Activated T-helper 17 cell treated with anti-CD3 and anti-CD28 coated beads, Interleukin-2, amount 50 U/mL, for 72 hours (primary cell): ENCODE measurements around the gene RAB25. TPM values are rescaled to one million over a fixed set of nuclear protein-coding genes. Genes with fewer than 3 reads are reported as not detected.
A peak's percentile ranks its signal among the peaks of the same experiment; 100 is the strongest.
"Not testable (repeated sequence)": the region's sequence is repeated elsewhere in the genome, so short reads cannot be mapped to it uniquely, and the experiment has no call there.

Experiments
- ATAC-seq: fragments of 150-1000 bp; cut with Tn5 transposase; replicated peaks from 2 replicates; pipeline ENCODE4 v1.10.0; 2021; ENCODE audit warnings: mild to moderate bottlenecking, moderate library complexity
- H3K27ac Mint-ChIP-seq: one replicate; pipeline ENCODE4 v1.8.0; 2022; ENCODE audit warnings: mixed read lengths
- H3K27me3 Mint-ChIP-seq: one replicate; pipeline ENCODE4 v1.8.0; 2022; ENCODE audit warnings: mixed read lengths
- H3K36me3 Mint-ChIP-seq: one replicate; pipeline ENCODE4 v1.8.0; 2022; ENCODE audit warnings: low read depth, mild to moderate bottlenecking, mixed read lengths
- H3K4me1 Mint-ChIP-seq: one replicate; pipeline ENCODE4 v1.8.0; 2022; ENCODE audit warnings: mixed read lengths
- H3K4me3 Mint-ChIP-seq: one replicate; pipeline ENCODE4 v1.8.0; 2022; ENCODE audit warnings: mild to moderate bottlenecking, mixed read lengths
- H3K9me3 Mint-ChIP-seq: one replicate; pipeline ENCODE4 v1.8.0; 2022; ENCODE audit warnings: mixed read lengths
- total RNA-seq, 2 donors: library from RNA; stranded (reverse); gene quantifications; one replicate each; pipeline ENCODE4 v1.2.3, GENCODE V29; 2022

The RAB25 gene
- total RNA-seq, 2 donors from 2014 or later, result 0.43 to 1.2 TPM

DNA sequence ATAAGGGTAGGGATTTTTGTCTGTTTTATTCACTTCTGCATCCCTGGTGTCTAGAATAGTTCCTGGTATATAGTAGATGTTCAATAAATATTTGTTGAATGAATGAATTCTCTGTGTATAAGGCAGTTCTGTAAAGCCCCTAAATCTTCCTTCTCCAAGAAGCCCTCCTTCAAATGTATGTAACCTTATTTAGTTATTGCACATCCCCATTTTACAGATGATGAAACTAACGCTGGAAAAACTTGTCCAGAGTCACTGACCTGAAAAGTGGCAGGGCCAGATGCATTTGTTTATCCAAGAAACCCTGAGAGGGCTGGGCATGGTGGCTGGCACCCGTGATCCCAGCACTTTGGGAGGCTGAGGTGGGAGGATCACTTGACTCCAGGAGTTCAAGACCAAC lies 49.3 kb downstream of the RAB25 start:
- H3K36me3 Mint-ChIP-seq, result peaks cover 12% of the 10 kb centered on the region
- ATAC-seq, result no peak
- H3K27ac Mint-ChIP-seq, result peak overlapping the region; percentile 32
- H3K27me3 Mint-ChIP-seq, result no peaks in the 10 kb centered on the region
- no peak overlapping the region for H3K4me3 Mint-ChIP-seq
- no peaks in the 10 kb centered on the region for H3K9me3 Mint-ChIP-seq
- H3K4me1 Mint-ChIP-seq, result peaks cover 12% of the 10 kb centered on the region

DNA sequence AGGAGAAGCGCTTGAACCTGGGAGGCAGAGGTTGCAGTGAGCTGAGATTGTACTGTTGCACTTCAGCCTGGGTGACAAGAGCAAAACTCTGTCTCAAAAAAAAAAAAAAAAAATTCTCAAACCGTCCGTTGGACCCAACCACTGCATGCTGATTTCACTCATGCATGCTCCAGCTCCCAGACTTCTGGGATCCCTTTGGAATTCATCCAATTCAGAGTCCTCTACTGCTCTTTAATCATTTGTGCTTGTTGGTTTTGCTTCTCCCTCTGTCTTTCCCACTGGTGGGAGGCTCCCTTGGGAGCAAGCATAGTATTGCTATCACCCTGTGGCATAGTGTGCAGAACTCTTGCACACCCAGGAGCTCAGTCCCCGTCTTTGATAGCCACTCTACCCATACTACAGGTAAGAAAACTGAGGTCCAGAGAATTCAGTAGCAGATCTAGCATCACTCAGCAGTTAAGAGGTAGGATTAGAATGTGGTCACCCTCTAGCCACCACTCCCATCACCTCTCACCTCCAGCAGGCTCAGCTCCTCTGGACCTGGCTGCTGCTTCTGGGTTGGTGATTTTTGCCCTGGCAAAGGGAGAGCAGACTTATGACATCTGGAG lies 50.5 kb downstream of the RAB25 start:
- Mint-ChIP-seq H3K4me1 (peaks cover 17% of the 10 kb centered on the region), H3K9me3 (no peaks in the 10 kb centered on the region), H3K27me3 (no peaks in the 10 kb centered on the region), H3K27ac (peak overlapping the region; percentile 28), H3K4me3 (no peak overlapping the region), H3K36me3 (peaks cover 24% of the 10 kb centered on the region)
- no peak for ATAC-seq

DNA sequence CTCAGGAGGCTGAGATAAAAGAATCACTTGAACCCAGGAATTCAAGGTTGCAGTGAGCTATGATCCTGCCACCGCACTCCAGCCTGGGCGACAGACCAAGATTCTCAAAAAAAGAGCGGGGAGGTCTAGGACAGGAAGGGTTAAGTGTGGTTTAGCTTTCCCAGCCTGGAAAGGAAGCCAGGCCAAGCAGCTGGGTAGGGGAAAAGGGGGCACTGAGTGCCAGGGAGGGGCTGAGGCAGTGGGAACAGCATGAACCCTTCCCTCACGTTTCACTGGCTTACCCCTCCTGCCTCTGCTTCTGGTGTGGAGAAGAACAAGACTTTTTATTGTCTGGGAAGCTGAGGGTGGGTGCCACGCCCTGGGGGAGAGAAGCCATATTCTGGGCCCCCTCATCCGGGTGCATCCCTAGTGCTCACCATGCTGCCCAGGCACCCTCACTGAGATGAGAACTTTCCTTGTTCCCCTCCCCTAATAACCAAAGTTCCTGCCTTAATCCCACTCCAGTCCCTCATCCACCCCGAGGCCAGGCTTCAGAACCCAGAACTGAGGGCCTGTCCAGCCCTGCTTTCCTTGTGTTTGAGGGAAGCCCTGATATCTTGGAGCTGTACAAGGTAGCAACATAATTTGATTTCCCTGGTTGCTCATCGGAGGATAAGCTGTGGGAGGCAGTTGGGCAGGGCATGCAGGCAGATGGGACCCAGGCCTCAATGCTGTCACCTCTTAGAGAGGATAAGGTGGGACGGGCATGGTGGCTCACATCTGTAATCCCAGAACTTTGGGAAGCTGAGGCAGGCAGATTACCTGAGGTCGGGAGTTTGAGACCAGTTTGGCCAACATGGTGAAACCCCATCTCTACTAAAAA lies 51.5 kb downstream of the RAB25 start:
- Mint-ChIP-seq H3K4me1 (peaks cover 13% of the 10 kb centered on the region), H3K36me3 (peaks cover 34% of the 10 kb centered on the region), H3K27me3 (no peaks in the 10 kb centered on the region), H3K4me3 (no peak overlapping the region), H3K27ac (peak overlapping the region; percentile 90), H3K9me3 (no peaks in the 10 kb centered on the region)
- no peak for ATAC-seq

DNA sequence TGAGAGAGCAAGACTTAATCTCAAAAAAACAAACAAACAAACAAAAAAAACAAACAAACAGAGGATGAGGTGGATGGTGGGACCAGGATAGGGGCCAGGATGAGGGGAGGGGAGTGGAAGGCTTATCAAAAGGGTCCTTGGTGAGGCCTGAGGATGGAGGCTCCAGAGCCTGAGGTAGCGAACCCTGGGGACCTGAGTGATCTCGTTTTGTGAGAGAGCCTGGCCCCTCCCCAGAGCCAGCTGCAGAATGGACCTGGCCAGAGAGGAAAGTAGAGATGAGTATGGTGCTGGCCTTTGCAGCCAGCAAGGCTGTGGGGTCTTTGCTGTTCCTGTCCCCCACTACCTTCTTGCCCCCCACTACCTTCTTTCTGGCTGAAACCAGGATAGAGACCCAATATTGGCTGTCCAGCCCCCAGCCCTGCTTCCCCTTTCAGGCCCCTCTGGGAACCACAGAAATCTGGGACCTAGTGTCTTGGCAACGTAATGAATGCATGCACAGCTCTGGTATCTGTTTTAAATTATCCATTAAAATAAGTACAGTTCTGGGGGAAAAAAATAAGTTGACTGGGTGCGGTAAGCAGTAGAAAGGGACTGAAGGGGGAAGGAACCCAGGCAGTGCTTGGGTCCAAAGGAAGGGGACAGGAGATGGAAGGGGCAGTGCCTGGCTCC lies 52.5 kb downstream of the RAB25 start:
- peaks cover 43% of the 10 kb centered on the region for H3K36me3 Mint-ChIP-seq
- H3K27me3 Mint-ChIP-seq, result no peaks in the 10 kb centered on the region
- ATAC-seq, result no peak
- H3K4me3 Mint-ChIP-seq, result peak overlapping the region; percentile 91
- no peaks in the 10 kb centered on the region for H3K9me3 Mint-ChIP-seq
- H3K4me1 Mint-ChIP-seq, result peaks cover 19% of the 10 kb centered on the region
- peak overlapping the region; percentile 90 for H3K27ac Mint-ChIP-seq

DNA sequence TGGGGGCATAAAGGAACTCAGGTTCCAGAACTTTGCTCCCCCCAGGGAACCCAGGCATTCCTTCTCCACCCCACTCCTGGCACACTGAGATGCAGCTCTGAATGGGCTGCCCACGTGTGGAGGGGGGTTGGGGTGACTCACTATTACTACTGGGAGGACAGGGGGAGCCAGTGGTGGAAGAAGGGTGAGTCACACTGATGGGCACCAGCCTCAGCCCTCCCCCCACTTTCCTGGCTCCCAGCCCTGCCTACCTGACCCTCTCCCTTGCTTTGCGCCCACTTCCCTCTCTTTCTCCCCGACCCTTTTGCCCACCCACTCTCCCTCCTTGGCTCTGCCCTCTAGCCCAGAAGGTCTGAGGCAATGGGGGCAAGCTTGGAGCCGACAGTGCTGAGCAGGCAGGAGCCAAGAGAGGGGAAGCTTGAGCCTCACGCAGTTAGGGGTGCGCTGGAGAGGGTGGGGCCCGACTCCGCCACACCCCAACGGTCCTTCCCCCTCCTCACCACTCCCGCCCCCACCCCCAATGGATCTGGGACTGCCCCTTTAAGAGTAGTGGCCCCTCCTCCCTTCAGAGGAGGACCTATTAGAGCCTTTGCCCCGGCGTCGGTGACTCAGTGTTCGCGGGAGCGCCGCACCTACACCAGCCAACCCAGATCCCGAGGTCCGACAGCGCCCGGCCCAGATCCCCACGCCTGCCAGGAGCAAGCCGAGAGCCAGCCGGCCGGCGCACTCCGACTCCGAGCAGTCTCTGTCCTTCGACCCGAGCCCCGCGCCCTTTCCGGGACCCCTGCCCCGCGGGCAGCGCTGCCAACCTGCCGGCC lies 53.4 kb downstream of the RAB25 start, which contains the start of gene LMNA:
Gene LMNA (plus strand): TSS at position 611 of the 818 bp plus-strand sequence. CDS start 208 bp downstream, outside the sequence.
- no peaks in the 10 kb centered on the region for H3K27me3 Mint-ChIP-seq
- no peaks in the 10 kb centered on the region for H3K9me3 Mint-ChIP-seq
- peaks cover 52% of the 10 kb centered on the region for H3K36me3 Mint-ChIP-seq
- peak within 1 kb of the TSS; percentile 91 for H3K4me3 Mint-ChIP-seq
- peak within 1 kb of the TSS; percentile 90 for H3K27ac Mint-ChIP-seq
- ATAC-seq, result peak; percentile 90
- H3K4me1 Mint-ChIP-seq, result peaks cover 21% of the 10 kb centered on the region

DNA sequence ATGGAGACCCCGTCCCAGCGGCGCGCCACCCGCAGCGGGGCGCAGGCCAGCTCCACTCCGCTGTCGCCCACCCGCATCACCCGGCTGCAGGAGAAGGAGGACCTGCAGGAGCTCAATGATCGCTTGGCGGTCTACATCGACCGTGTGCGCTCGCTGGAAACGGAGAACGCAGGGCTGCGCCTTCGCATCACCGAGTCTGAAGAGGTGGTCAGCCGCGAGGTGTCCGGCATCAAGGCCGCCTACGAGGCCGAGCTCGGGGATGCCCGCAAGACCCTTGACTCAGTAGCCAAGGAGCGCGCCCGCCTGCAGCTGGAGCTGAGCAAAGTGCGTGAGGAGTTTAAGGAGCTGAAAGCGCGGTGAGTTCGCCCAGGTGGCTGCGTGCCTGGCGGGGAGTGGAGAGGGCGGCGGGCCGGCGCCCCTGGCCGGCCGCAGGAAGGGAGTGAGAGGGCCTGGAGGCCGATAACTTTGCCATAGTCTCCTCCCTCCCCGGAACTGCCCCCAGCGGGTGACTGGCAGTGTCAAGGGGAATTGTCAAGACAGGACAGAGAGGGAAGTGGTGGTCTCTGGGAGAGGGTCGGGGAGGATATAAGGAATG lies 54.1 kb downstream of the RAB25 start:
- H3K36me3 Mint-ChIP-seq, result peaks cover 59% of the 10 kb centered on the region
- H3K4me1 Mint-ChIP-seq, result peaks cover 24% of the 10 kb centered on the region
- no peak for ATAC-seq
- H3K27ac Mint-ChIP-seq, result peak overlapping the region; percentile 90
- no peaks in the 10 kb centered on the region for H3K27me3 Mint-ChIP-seq
- peak overlapping the region; percentile 91 for H3K4me3 Mint-ChIP-seq
- H3K9me3 Mint-ChIP-seq, result no peaks in the 10 kb centered on the region

DNA sequence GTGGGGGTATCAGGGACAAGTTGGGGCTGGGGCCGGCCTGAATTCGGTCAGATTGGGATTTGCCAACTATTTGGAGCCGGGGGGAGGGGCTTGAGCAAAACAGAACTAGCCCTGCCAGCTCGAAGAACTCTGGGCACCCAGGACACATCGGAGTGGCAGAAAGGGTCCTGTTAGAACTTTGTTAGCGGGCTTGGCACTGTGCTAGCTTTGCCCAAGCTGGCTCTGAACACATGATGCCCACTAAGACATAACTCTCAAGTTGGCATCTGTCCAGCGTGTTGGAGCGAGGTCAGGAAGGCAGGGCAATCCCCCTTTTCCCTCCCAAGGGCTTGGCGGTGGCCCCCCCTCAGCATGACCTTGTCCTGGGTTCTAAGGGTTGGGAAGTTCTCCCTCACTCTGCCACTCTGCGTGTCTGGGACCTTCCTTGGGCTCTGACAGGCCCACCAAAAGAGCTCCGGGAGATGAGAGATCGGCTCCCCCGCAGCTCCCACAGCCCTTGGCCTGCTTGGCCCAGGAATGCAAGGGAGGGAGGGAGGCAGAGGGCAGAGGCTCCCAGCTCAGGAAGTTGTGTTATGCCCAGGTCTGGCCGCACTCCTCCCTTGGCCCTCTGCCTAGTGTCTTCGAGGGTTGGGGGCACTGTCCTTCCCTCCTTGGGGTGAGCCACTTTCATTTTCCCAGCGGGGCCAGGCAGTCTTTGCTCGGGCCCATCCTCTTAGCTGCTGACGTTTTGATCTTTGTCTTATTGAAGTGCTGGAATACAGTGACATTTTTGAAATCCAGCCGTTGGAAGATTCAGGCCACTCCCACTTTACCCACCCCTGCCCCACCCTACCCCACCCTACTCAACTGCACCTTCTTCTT lies 54.8 kb downstream of the RAB25 start:
- Mint-ChIP-seq H3K27ac (peak overlapping the region; percentile 90), H3K4me3 (peak overlapping the region; percentile 91), H3K4me1 (peaks cover 27% of the 10 kb centered on the region), H3K36me3 (peaks cover 67% of the 10 kb centered on the region), H3K27me3 (no peaks in the 10 kb centered on the region), H3K9me3 (no peaks in the 10 kb centered on the region)
- no peak for ATAC-seq

DNA sequence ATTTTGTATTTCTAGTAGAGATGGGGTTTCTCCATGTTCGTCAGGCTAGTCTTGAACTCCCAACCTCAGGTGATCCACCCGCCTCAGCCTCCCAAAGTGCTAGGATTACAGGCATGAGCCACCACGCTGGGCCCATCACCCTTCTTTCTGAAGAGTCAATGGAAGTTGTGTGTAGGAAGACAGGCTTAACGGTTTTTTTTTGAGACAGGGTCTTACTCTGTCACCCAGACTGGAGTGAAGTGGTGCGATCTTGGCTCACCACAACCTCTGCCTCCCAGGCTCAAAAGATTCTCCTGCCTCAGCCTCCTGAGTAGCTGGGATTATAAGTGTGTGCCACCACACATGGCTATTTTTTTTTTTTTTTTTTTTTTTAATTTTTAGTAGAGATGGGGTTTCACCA lies 55.8 kb downstream of the RAB25 start:
- not testable (repeated sequence) for ATAC-seq, H3K9me3 Mint-ChIP-seq, H3K27me3 Mint-ChIP-seq
- H3K4me1 Mint-ChIP-seq, result peaks cover 27% of the 10 kb centered on the region
- peak overlapping the region; percentile 90 for H3K27ac Mint-ChIP-seq
- H3K4me3 Mint-ChIP-seq, result peak overlapping the region; percentile 91
- H3K36me3 Mint-ChIP-seq, result peaks cover 77% of the 10 kb centered on the region

DNA sequence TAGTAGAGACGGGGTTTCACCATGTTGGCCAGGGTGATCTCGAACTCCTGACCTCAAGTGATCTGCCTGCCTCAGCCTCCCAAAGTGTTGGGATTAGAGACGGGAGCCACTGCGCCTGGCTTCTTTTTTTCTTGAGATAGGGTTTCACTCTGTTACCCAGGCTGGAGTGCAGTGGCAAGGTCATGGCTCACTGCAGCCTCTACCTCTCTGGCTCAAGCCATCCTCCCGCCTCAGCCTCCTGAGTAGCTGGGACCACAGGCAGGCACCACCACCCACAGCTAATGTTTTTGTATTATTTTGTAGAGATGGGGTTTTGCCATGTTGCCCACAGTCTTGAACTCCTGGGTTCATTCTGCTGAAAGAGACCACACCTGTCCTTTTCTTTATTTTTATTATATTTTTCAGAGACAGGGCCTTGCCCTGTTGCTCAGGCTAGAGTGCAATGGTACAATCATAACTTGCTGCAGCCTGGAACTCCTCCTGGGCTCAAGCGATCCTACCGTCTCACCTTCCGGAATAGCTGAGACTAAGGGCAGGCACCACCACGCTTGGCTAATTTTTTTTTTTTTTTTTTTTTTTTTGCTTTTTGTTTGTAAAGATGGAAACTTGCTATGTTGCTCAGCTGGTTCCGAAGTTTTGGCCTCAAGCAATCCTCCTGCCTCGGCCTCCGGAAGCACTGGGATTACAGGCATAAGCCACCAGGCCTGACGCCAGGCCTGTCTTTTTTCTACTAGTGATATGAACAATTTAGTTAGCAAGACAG lies 56.6 kb downstream of the RAB25 start:
- H3K4me1 Mint-ChIP-seq, result peaks cover 32% of the 10 kb centered on the region
- no peaks in the 10 kb centered on the region for H3K9me3 Mint-ChIP-seq
- no peak for ATAC-seq
- H3K36me3 Mint-ChIP-seq, result peaks cover 84% of the 10 kb centered on the region
- no peak overlapping the region for H3K27ac Mint-ChIP-seq
- H3K27me3 Mint-ChIP-seq, result no peaks in the 10 kb centered on the region
- peak overlapping the region; percentile 91 for H3K4me3 Mint-ChIP-seq

DNA sequence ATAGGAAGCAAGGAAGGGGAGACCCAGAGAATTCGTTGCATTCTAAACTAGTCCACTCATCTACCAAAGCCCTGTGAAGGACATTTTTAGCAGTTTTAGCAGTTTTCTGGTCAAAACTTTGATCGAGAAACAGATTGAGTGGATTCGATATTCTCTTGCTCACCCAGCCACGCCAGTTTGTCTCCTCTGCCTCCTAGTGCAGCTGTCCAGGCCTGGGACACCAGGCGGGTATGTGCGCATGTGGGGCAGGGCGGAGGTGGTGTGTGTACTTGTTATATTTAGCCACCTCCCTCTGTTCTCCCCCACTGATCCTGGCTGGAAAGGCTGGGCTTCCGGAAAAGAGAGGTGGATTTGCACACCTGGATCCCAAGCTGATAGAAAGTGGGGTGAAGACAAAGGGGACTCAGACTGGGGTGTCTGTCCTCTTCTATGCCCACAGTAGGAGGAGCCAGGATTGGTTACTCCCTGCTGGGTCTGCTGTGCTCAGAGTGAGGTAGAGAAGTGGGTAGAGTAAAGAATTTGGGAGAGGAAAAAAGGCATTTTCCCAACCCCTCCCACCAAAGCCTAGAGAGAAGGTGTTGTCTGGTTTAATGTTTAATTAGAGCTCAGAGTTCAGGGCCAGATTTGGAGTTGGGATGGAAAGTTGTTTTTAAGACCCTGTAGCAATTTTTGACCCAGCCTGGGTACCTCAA lies 57.4 kb downstream of the RAB25 start:
- no peak overlapping the region for H3K27ac Mint-ChIP-seq
- H3K4me3 Mint-ChIP-seq, result peak overlapping the region; percentile 91
- ATAC-seq, result no peak
- peaks cover 38% of the 10 kb centered on the region for H3K4me1 Mint-ChIP-seq
- no peaks in the 10 kb centered on the region for H3K9me3 Mint-ChIP-seq
- H3K36me3 Mint-ChIP-seq, result peaks cover 91% of the 10 kb centered on the region
- H3K27me3 Mint-ChIP-seq, result no peaks in the 10 kb centered on the region

DNA sequence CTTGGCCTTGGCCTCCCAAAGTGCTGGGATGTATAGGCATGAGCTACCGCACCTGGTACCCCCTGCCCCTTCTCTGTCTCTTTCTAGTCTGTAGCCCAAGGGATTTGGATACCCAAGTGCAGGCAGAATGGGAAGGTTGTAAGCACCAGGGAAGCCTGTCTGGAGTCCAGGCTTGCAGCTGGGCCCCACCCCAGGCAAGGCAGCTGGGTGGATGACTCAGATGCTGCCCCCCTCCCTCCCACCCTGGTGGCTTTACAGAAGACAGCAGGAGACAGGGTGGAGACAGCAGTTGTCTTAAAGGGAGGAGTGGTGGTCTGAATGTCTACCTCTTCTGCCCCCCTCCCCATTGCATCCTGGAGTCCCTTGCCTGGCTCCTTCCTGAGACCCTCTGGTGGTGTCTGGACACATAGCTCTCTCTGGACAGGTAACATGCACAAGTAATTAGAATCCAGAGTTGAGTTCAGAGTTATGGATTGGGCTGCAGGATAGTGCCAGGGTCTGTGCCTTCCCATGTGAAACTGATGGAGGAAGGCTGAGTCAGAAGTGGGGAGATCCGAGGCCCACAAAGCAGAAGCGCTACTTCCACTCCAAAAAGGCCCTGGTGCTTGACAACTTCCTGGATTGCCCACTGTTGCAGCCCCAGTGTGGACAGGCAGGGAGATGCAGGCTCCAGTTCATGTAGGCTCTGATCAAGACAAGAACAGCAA lies 58.7 kb downstream of the RAB25 start:
- Mint-ChIP-seq H3K9me3 (no peaks in the 10 kb centered on the region), H3K4me1 (peaks cover 40% of the 10 kb centered on the region), H3K27ac (peak overlapping the region; percentile 67), H3K27me3 (no peaks in the 10 kb centered on the region), H3K4me3 (peak overlapping the region; percentile 91), H3K36me3 (peaks cover 97% of the 10 kb centered on the region)
- ATAC-seq, result no peak
